ENCODE results near the gene SERTAD3. TPM values are rescaled to one million over a fixed set of nuclear protein-coding genes. Genes with fewer than 3 reads are reported as not detected.

SERTAD3 gene
- 10 to 100 TPM; 13.7 to 17.5 (median 15.5) TPM for total RNA-seq

- TF ChIP-seq CTCF (IDR thresholded peaks at IDR 0.05; ENCODE audit: low read depth) = no peak
These were observed at the start of gene SERTAD3 for GRCh38 chr19:40444000-40444824. Gene SERTAD3 (minus strand): TSS chr19:40444335. CDS start chr19:40442080, 2,255 bp downstream.

- no peak for TF ChIP-seq CTCF (IDR thresholded peaks at IDR 0.05; ENCODE audit: low read depth)
These were observed 49.6 kb upstream of the SERTAD3 start for GRCh38 chr19:40493778-40494177.

GRCh38 chr19:40492274-40492673 lies 48.1 kb upstream of the SERTAD3 start:
- no peak for TF ChIP-seq CTCF (IDR thresholded peaks at IDR 0.05; ENCODE audit: low read depth)

- TF ChIP-seq CTCF (IDR thresholded peaks at IDR 0.05; ENCODE audit: low read depth) = no peak
These were observed 45.7 kb upstream of the SERTAD3 start for GRCh38 chr19:40489882-40490230.

- no peak for TF ChIP-seq CTCF (IDR thresholded peaks at IDR 0.05; ENCODE audit: low read depth)
These were observed 41.9 kb upstream of the SERTAD3 start for GRCh38 chr19:40486017-40486416.

- no peak for TF ChIP-seq CTCF (IDR thresholded peaks at IDR 0.05; ENCODE audit: low read depth)
These were observed 30.6 kb upstream of the SERTAD3 start for GRCh38 chr19:40474737-40475136.

- TF ChIP-seq CTCF (IDR thresholded peaks at IDR 0.05; ENCODE audit: low read depth) = no peak
These were observed 28.4 kb upstream of the SERTAD3 start for GRCh38 chr19:40472516-40472915.
